ENCODE results near the gene UNC5C.

Gene UNC5C

GRCh38 chr4:95546866-95547714 lies 1.7 kb downstream of the UNC5C start:
- no peak for DNase-seq (ENCODE audit: low read depth in 2 of 2)

DNA sequence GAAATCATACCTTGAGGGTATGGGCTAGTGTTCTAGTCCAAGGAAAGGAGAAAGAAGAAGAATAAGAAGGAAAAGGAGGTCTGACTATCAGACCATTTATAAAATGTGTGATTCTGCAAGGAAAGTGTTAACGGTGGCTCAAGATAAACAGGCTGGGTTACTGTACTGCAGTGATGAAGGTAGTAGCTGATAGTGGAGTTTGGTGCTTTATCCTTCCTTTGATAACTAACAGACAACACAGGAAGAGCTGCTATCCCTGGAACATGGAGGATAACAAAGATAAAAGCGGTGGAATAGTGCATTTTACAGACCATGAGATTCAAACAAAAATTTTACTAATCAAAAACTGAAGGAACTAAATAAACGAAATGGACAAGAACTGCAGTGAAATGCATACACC lies 2.6 kb downstream of the UNC5C start:
- no peak for DNase-seq (ENCODE audit: low read depth in 2 of 2)

- no peak for DNase-seq (ENCODE audit: low read depth in 2 of 2)
These were observed 3.2 kb downstream of the UNC5C start for GRCh38 chr4:95545546-95545945.

DNA sequence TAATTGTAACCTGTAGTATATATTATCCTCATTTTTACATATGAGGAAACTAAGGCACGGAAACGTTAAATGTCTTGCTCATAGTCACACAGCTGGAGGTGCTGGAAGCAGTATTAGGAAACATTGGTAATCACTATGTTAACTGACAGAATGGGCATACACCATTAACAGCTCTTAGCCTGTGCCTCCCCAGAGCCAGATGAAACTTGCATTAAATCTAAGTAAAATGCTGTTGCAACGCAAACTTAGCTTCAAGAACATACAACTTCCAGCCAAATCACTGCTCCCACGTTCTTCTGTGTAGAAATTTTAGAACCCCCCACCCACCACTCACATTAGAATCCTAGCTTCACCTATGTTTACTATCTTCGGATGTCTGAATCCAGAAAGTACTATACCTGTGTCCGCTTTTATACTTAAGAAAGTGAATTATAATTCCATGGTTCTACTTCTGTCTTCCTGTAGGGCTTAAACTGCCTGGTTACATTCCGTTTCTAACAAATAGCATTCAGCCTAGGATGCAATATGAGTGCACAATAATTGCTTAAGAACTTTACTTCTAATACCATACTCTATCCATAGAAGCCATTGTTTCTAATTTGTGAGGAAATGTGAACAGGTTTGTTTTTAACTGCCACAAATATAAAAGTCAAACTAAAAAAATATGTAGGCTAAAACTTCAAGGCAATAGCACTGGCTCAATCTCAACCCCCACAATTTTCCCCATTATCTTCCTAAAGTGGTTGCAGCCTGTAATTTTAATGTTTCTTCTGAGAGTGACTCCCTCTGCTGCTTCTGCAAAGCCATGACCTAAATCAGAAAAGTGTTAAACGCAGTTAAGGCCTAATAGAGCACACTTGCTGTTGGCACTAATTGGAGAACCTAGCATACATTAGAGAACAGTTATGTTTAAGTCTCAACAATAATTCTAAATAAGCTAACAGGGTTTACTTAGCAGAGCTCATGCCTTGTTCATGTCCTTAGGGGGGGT lies 4.4 kb downstream of the UNC5C start:
- DNase-seq (ENCODE audit: low read depth in 2 of 2), result no peak

DNA sequence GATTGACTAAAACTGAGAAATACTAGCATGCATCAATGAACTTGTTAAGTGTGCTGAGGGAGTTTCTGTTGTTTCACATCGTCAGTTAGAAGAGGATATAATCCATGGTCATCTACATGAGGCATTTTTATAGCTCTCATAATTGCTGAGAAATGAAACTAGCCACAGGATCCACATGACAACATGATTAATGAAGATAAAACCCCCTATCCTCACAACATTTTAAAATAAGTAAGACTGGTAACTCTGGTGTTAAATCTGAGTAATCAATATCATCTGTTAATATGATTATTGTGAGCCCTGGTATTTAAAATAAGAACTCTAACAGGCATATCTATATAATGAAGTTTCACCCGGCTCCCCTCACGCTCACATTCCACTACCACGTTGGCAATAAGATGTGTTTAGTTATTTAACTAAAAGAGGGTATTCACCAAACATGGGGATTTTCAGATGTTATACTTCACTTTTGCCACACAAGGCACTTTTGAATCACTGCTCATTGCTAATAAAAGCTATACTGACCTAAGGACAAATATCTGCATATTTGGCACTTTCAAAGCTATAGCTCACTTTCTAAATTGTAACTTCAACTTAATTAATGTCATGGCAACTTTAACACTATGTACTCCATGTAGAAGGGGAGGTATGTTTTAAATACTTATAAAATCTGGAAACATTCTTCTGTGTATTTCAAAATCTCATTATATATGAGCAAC lies 6.7 kb downstream of the UNC5C start:
- no peak for DNase-seq (ENCODE audit: low read depth in 2 of 2)

GRCh38 chr4:95541094-95541493 lies 7.7 kb downstream of the UNC5C start:
- DNase-seq (ENCODE audit: low read depth in 2 of 2), result no peak

DNA sequence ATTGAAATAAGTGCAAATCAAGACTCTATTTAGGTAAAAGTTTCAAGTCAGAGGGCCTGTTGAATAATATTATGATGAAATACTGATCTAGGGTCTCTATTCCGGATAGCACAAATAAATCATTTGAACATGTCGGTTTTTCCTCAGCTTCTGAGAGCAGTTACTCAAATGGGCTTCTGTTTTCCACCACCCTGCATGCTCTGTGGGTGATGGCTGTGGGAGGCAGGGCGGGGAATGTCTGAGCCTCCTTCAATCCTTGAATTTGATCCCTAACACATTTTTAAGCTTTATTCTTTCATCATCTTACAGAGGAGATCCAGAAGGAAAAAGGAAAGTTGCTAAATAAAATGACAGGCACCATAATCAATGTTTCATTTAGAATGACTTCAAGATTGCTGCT lies 8.5 kb downstream of the UNC5C start:
- no peak for DNase-seq (ENCODE audit: low read depth in 2 of 2)

DNA sequence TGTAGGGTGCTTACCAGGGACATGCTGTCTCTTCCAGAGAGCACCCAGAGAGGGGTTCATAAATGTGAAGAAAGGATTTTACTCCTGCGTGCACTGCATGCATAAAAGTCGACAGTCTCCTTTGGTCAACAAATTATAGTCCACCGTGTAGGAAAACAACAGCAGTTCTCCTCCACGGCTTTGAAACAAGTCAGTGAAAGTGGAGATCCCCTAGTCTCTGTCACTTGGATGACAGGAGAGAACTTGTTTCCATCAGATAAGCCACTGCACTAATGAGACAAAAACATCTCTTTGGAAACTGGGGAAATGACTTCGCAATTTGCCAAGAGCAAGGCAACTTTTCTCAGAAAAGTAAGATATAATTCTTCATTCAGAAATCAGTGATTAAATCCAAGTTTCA lies 9.7 kb downstream of the UNC5C start:
- no peak for DNase-seq (ENCODE audit: low read depth in 2 of 2)

DNA sequence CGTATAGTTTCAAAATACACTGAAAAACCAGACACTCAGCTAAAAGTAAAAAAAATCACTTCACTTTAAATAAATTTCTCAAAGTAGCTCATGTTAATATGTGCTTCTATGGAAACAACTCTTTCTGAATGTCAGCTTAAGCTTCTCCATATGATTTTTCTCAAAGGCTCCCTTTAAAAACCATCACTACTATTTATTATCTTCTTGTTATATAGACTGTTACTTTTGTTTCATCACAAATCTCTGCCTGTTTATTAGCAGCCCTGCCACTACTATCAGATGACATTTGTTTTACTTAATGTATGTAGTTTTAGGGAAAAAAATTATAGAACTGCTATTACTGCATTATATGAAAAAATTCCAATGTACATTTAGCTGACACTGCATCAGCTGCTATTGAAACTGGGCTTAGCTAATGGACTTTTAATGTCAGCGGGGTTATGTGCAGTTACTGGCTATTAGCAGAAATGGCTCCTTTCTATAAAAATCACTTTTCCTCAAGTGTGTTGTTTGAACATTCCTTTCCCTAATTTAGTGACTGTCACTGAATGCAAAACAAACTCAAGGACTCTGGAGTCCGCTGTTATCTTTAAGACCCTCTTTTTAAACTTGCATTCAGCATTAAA lies 10.8 kb downstream of the UNC5C start:
- DNase-seq (ENCODE audit: low read depth in 2 of 2), result no peak

DNA sequence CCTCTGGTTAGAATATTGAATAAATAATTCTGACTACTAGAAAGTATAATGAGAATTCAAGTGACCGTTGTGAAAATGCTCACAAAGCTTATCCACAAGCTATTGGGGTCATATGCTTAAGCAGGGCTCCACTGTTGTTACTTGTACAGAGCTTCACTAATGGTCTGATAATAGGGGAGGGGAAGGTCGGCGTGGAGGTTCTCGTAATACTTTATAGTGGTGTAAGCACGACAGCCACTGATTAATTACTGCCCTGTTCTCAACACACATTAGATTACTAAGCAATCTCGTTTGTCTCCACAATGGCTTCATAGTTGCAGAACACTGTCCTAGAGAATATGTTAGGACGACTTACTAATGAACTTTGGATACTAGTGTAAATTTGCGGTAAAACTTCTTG lies 11.6 kb downstream of the UNC5C start:
- DNase-seq (ENCODE audit: low read depth in 2 of 2), result no peak

- no peak for DNase-seq (ENCODE audit: low read depth in 2 of 2)
These were observed 12.1 kb downstream of the UNC5C start for GRCh38 chr4:95536650-95537049.

- DNase-seq (ENCODE audit: low read depth in 2 of 2), result no peak
These were observed 13.6 kb downstream of the UNC5C start for GRCh38 chr4:95535180-95535579.

- DNase-seq (ENCODE audit: low read depth in 2 of 2), result no peak
These were observed 14.7 kb downstream of the UNC5C start for GRCh38 chr4:95534032-95534431.

DNA sequence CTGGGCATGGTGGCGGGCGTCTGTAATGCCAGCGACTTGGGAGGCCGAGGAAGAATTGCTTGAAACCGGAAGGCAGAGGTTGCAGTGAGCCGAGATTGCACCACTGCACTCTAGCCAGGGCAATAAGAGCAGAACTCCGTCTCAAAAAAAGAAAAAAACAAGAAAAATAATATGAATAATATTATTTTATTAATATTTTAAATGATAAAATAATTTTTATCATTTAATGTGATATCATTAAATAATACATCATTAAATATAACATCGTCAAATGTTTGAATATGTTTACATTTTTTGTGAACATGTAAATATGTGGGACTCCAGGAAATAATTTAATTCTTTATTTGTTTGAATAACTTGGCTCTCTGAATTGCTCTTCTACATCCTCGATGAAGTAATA lies 15.5 kb downstream of the UNC5C start:
- DNase-seq (ENCODE audit: low read depth in 2 of 2), result no peak

GRCh38 chr4:95532305-95532704 lies 16.5 kb downstream of the UNC5C start:
- DNase-seq (ENCODE audit: low read depth in 2 of 2), result no peak

- DNase-seq (ENCODE audit: low read depth in 2 of 2), result no peak
These were observed 17.6 kb downstream of the UNC5C start for GRCh38 chr4:95531141-95531540.

- no peak for DNase-seq (ENCODE audit: low read depth in 2 of 2)
These were observed 18.8 kb downstream of the UNC5C start for GRCh38 chr4:95529946-95530345.

DNA sequence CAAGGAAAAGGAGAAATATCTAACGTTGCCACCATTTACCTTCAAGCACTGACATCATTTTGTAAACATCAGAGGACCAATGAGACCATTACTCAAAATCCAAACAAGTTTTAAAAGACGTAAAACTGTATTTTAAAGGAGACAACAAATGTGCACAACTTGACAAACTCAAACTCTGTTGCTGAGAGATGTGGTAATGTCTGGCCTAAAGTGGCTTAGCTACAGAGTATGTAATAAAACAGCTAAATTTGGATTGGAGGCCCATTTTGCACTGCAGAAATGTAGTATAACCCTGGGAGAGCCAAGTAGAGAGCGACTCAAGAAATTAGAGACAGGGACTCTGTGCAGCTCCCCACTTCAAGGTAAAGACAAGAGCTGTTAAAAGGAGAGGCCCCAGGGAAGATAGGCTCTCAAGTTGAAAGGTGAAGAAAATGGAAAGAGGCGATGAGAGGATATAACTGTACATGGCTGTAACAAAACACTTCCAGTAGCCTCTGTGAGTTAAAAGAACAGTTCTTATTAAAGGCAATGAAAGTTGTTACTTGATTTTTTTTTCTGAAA lies 20.3 kb downstream of the UNC5C start:
- DNase-seq (ENCODE audit: low read depth in 2 of 2), result no peak

DNA sequence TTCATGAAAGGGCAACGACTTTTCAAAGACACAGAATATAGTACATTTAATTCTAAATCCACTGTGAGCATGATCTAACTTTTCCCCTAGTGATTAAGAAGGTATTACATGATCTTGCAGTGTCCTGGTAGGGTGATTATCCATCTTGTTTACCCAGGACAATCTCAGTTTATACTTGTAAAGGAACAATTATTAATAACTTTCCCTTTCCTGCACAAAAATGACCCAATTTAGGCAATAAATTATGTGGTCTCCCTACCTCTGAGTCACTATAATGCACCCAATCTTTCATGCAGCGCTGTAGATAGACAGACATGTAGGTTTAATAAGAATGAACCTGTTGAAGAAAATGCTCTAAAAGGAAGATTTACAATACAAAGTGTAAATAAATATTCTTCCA lies 22.7 kb downstream of the UNC5C start:
- no peak for DNase-seq (ENCODE audit: low read depth in 2 of 2)

DNA sequence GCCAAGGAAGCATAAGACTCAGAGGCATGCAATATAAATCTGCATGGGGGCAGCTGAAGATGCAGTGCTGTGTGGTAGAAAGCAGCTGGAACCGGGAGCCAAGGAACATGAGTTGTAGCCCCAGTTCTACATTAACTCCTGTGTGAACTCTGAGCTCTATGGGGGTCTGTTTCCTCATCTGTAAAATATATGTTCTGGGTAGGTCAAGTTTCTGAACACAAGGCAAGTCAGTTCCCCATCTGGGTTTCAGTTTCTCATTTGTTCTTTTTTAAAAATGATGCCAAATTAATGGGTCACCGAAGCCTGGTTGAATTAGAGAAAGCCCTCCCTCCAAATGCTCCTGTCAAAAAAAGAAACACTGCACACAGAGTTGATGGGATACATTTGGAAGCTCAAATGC lies 24.0 kb downstream of the UNC5C start:
- no peak for DNase-seq (ENCODE audit: low read depth in 2 of 2)

DNA sequence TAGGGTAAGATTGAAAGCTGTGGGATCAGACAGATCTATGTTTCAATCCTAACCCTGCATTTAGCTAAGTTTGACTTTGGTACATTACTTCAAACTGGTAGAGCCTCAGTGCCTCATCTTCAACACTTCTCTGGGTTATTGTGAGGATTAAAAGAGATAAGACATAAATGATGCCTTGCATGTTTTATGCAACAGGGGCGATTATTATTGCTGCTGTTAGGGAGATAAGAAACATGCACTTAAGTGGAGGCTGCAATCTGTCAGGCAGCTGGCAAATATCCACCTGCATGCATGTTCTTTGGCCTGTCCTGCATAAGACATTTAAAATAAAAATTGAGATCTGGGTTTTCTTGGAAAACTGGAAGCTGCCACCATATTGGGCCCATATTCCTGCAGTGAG lies 24.6 kb downstream of the UNC5C start:
- no peak for DNase-seq (ENCODE audit: low read depth in 2 of 2)

Data from stimulated activated CD8-positive, alpha-beta memory T cell treated with anti-CD3 and anti-CD28 coated beads, Interleukin-2, amount 100 ng/mL, for 1 hour (primary cell).